Measurements from ENCODE around the gene TMEM150B.

GRCh38 chr19:55345818-55346724 is 20.9 kb upstream of the TMEM150B start:
- TF ChIP-seq POLR2AphosphoS5 (IDR thresholded peaks at IDR 0.05; ENCODE audit: borderline replicate concordance, low read depth, low read length) (no peak), EZH2 (IDR thresholded peaks at IDR 0.05) (no peak), FOXP2 (optimal IDR thresholded peaks at IDR 0.05; ENCODE audit: control extremely low read depth, extremely low read length, insufficient read depth) (no peak)
